ENCODE measurements around the gene NUDCD3.
A peak's percentile ranks its signal among the peaks of the same experiment; 100 is the strongest.

Gene NUDCD3

DNA sequence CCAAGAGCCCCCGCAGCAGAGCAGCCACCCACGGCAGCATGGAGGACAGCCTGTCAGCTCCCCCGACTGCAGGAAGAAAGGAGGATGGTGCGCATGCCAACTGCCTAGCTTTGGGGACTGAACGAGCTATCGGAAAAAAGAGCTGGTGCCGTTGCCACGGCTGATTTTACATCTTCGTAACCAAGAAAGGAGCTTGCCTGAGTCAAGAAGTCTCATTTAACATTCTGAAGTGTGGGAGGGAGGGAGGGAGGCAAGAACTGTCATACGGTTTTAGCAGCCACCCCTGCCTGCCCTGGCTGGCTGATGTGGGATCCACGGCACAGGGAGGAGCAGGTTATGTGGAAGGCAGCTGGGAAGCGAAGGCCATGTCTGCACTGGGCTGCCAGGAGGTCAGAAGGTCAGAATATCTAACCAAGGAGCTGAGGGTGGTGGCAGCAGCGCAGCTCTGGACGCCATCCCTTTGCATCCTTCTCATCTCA, 90.4 kb downstream of the NUDCD3 start:
- no peak for DNase-seq (ENCODE audit: low read depth in 2 of 2)

GRCh38 chr7:44398953-44399574, 91.4 kb downstream of the NUDCD3 start:
- peak; percentile 48 to 53 for DNase-seq (ENCODE audit: low read depth in 2 of 2)

GRCh38 chr7:44398511-44398911, 91.9 kb downstream of the NUDCD3 start:
- no peak for DNase-seq (ENCODE audit: low read depth in 2 of 2)

GRCh38 chr7:44396931-44397545, 93.4 kb downstream of the NUDCD3 start:
- DNase-seq (ENCODE audit: low read depth in 2 of 2) = no peak

GRCh38 chr7:44396496-44396895, 94.0 kb downstream of the NUDCD3 start:
- no peak for DNase-seq (ENCODE audit: low read depth in 2 of 2)

DNA sequence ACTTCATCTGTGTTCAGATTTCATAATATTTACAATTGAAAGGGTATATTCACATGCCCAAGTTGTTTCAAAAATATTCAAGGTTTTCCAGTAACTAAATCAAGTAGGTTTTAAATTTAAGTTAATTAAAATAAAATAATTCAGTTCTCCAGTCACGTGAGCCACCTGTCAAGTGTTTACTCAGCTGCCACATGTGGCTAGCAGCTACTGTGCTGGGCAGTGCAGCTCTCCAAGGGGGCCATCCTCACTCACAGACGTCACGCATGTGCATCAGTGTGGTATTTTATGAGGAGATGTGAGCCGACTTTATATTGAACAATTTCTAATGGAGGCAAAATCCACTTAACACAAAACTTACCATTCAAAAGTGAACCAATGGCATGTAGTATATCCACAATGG, 95.4 kb downstream of the NUDCD3 start:
- no peak for DNase-seq (ENCODE audit: low read depth in 2 of 2)

- no peak for DNase-seq (ENCODE audit: low read depth in 2 of 2)
Observed at GRCh38 chr7:44394636-44395035, 95.8 kb downstream of the NUDCD3 start.

GRCh38 chr7:44394112-44394447, 96.4 kb downstream of the NUDCD3 start:
- no peak for DNase-seq (ENCODE audit: low read depth in 2 of 2)

- DNase-seq (ENCODE audit: low read depth in 2 of 2) = no peak
Observed at GRCh38 chr7:44393238-44394111, 97.0 kb downstream of the NUDCD3 start.

GRCh38 chr7:44392618-44393010, 97.8 kb downstream of the NUDCD3 start:
- no peak for DNase-seq (ENCODE audit: low read depth in 2 of 2)

GRCh38 chr7:44391746-44392617, 98.5 kb downstream of the NUDCD3 start:
- DNase-seq (ENCODE audit: low read depth in 2 of 2) = no peak

GRCh38 chr7:44391171-44391570, 99.3 kb downstream of the NUDCD3 start:
- no peak for DNase-seq (ENCODE audit: low read depth in 2 of 2)

DNA sequence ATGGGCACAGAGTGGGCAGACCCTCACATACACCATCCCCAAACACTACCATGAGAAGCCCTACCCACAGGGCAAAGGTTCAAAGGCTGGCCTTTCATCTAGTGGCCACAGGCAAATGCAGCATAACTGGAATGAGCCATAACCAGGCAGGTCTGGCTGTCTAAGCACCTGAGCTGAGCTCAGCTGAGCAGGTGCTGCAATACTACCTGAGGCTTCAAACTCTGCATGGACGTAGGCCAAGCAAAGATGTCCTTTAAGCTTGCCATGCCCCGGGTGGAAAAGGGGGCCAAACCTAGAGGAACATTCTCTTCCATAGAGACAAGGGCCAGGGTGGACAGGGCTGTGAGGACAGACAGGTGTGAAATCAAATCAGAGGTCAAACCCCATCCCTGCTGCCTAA, 99.8 kb downstream of the NUDCD3 start:
- DNase-seq (ENCODE audit: low read depth in 2 of 2) = no peak

- no peak for DNase-seq (ENCODE audit: low read depth in 2 of 2)
Observed at GRCh38 chr7:44388089-44388970, 102.1 kb downstream of the NUDCD3 start.

GRCh38 chr7:44387389-44387788, 103.1 kb downstream of the NUDCD3 start:
- no peak for DNase-seq (ENCODE audit: low read depth in 2 of 2)

DNA sequence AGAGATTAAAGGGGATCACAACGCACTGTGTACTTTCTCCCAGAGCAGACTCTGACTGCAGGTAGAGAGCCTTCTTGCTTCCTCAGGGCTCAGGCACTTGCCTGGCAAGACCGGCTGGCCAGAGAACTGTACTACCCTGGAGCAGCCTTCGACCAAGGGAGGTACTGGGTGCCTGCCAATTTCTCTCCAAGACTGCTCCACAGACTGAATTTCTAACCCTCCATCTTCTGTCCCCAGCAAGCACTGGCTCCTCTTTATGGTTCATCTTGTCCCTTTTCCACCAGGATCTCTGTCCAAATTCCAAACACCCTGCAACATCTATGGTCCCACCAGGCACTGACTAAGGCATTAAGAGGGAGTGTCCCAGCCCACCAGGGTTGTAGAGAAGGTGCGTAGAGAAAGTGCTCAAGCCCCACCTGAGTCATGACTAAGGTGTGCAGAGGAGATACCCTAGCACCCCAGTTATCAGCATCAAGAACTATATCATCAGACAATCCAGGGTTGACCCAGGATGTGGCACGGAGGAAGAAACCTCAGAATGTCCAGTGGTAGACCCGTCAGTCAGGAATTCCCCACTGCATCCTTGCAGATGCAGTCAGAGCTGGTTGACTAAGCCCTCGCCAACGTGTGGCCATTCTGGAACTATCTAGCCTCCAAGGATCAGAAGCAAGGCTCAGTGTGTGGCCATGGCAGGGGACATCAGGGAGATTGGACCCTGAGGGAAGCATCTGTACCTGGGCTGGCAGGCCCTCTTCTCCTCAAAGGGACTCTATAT, 104.1 kb downstream of the NUDCD3 start:
- DNase-seq (ENCODE audit: low read depth in 2 of 2) = no peak

DNA sequence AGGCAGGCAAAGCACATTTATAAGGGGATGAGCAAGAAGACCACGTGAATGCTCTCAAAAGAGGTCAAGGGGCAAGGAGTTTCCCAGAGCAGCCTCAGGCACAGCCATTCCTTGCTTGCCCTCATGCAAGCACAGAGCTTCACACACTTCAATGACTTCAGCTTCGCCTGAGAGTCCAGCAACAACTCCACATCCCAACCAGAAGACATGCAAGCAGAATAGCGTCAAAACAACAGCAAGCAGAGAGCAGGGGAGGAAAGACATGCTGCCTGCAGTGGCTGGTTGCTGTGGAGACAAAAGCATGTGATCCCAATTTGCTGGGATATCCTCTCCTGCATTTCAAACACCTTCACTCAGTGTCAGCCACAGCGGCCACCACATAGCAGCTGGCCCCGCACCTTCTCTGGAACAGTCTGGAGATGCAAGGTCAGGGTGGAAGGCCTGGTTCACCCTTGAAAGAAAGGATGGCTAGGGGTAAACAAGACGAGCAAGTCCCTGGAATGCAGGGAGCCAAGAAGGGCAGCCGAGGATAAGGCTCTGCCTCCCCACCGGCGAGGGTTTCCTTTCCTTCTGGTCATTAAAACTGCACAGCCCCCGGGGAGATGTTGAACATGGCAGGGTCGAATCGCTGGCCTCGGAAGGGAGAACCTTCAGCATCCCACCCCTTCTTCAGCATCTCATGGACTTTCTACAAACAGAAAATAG, 104.9 kb downstream of the NUDCD3 start:
- no peak for DNase-seq (ENCODE audit: low read depth in 2 of 2)

- DNase-seq (ENCODE audit: low read depth in 2 of 2) = no peak
Observed at GRCh38 chr7:44384586-44385433, 105.6 kb downstream of the NUDCD3 start.

GRCh38 chr7:44383566-44383965, 106.9 kb downstream of the NUDCD3 start:
- no peak for DNase-seq (ENCODE audit: low read depth in 2 of 2)

Data from fibroblast of skin of left quadriceps (primary cell).